Neutrophil (primary cell): ENCODE data around the gene LDHB.

Experiments
- H3K27ac ChIP-seq: fragments of 200-600 bp; sonication (generic); 2 replicates; pipeline ENCODE4 v1.5.1; 2016; ENCODE audit warnings: mild to moderate bottlenecking, moderate library complexity
- H3K27me3 ChIP-seq: fragments of 200-600 bp; sonication (generic); 2 replicates; pipeline ENCODE4 v1.6.0; 2016; ENCODE audit warnings: mild to moderate bottlenecking
- H3K36me3 ChIP-seq: fragments of 200-600 bp; sonication (generic); 2 replicates; pipeline ENCODE4 v1.5.1; 2017
- H3K4me1 ChIP-seq, 2 experiments: fragments of 200-600 bp in 1 of 2; sonication (generic) in 1 of 2; 1 replicate in 1 of 2; 2 replicates in 1 of 2; pipeline versions ENCODE4 v1.5.1 to v1.6.1; 2013 to 2016; ENCODE audit warnings: low read depth in 1 of 2, low read length in 1 of 2, mild to moderate bottlenecking in 1 of 2, moderate library complexity in 1 of 2; ENCODE audit not compliant: control insufficient read depth in 1 of 2, insufficient read depth in 1 of 2
- H3K4me3 ChIP-seq, 2 experiments: fragments of 200-600 bp in 1 of 2; sonication (generic) in 1 of 2; 1 replicate in 1 of 2; 2 replicates in 1 of 2; pipeline ENCODE4 v1.5.1; 2013 to 2016; ENCODE audit warnings: low read depth in 1 of 2, low read length in 1 of 2, mild to moderate bottlenecking in 1 of 2, moderate library complexity in 1 of 2
- H3K9me3 ChIP-seq: fragments of 200-600 bp; sonication (generic); 2 replicates; pipeline ENCODE4 v1.5.1; 2016
- CTCF ChIP-seq: fragments of 200-600 bp; sonication (generic); IDR thresholded peaks from 2 replicates; pipeline ENCODE4 v1.5.1; 2016; ENCODE audit warnings: antibody characterized with exemption

Gene LDHB

GRCh38 chr12:21695986-21696385, 38.3 kb upstream of the LDHB start:
- H3K36me3 ChIP-seq: no peaks in the 10 kb centered on the region
- no peak for TF ChIP-seq CTCF
- no peak overlapping the region for H3K27ac ChIP-seq
- H3K27me3 ChIP-seq: no peaks in the 10 kb centered on the region
- H3K4me1 ChIP-seq: peaks cover 8% of the 10 kb centered on the region in 2 experiments
- H3K9me3 ChIP-seq: no peaks in the 10 kb centered on the region
- H3K4me3 ChIP-seq: no peak overlapping the region

GRCh38 chr12:21694660-21695059, 37.0 kb upstream of the LDHB start:
- TF ChIP-seq CTCF: no peak
- no peaks in the 10 kb centered on the region for H3K9me3 ChIP-seq
- no peaks in the 10 kb centered on the region for H3K36me3 ChIP-seq
- H3K4me1 ChIP-seq: peaks cover 8% of the 10 kb centered on the region in 2 experiments
- H3K27me3 ChIP-seq: no peaks in the 10 kb centered on the region
- H3K27ac ChIP-seq: no peak overlapping the region
- no peak overlapping the region for H3K4me3 ChIP-seq

- H3K27me3 ChIP-seq: no peaks in the 10 kb centered on the region
- H3K9me3 ChIP-seq: no peaks in the 10 kb centered on the region
- TF ChIP-seq CTCF: no peak
- H3K36me3 ChIP-seq: no peaks in the 10 kb centered on the region
- H3K4me3 ChIP-seq: no peak overlapping the region
- H3K4me1 ChIP-seq: peaks cover 3 to 6% of the 10 kb centered on the region in 2 experiments
- no peak overlapping the region for H3K27ac ChIP-seq
These were observed 33.9 kb upstream of the LDHB start for GRCh38 chr12:21691515-21691914.

GRCh38 chr12:21690704-21691368, 33.2 kb upstream of the LDHB start:
- no peak overlapping the region for H3K27ac ChIP-seq

GRCh38 chr12:21683115-21683514, 25.5 kb upstream of the LDHB start:
- no peaks in the 10 kb centered on the region for H3K9me3 ChIP-seq
- no peak overlapping the region for H3K4me3 ChIP-seq
- no peaks in the 10 kb centered on the region for H3K36me3 ChIP-seq
- H3K4me1 ChIP-seq: no peaks in the 10 kb centered on the region
- H3K27me3 ChIP-seq: no peaks in the 10 kb centered on the region
- H3K27ac ChIP-seq: no peak overlapping the region
- no peak for TF ChIP-seq CTCF

More at GRCh38 chr12:21690704-21691368, 33.2 kb upstream of the LDHB start:
- Histone ChIP-seq H3K36me3 (no peaks in the 10 kb centered on the region), H3K4me1 (peaks cover 0 to 3% of the 10 kb centered on the region in 2 experiments), H3K4me3 (no peak overlapping the region), H3K27me3 (no peaks in the 10 kb centered on the region), H3K9me3 (no peaks in the 10 kb centered on the region)
- TF ChIP-seq CTCF: no peak
